DND-41 (cell line): ENCODE data around the gene ZNF354C.

Experiments
- EZH2 ChIP-seq: IDR thresholded peaks from 3 replicates; pipeline ENCODE4 v1.6.1; 2012; ENCODE audit warnings: borderline replicate concordance, low read depth, mild to moderate bottlenecking, moderate library complexity, low read length, inconsistent platforms; ENCODE audit not compliant: severe bottlenecking
- TF ChIP-seq, protein P1 (sequence below): IDR thresholded peaks from 2 replicates; pipeline ENCODE4 v1.5.1; 2012; ENCODE audit warnings: borderline replicate concordance, low read length, moderate library complexity, mild to moderate bottlenecking; ENCODE audit not compliant: poor library complexity, severe bottlenecking; ENCODE audit errors: extremely low read depth

GRCh38 chr5:179123491-179124272, 63.5 kb downstream of the ZNF354C start:
- no peak for TF ChIP-seq EZH2
- TF ChIP-seq, protein P1, sequence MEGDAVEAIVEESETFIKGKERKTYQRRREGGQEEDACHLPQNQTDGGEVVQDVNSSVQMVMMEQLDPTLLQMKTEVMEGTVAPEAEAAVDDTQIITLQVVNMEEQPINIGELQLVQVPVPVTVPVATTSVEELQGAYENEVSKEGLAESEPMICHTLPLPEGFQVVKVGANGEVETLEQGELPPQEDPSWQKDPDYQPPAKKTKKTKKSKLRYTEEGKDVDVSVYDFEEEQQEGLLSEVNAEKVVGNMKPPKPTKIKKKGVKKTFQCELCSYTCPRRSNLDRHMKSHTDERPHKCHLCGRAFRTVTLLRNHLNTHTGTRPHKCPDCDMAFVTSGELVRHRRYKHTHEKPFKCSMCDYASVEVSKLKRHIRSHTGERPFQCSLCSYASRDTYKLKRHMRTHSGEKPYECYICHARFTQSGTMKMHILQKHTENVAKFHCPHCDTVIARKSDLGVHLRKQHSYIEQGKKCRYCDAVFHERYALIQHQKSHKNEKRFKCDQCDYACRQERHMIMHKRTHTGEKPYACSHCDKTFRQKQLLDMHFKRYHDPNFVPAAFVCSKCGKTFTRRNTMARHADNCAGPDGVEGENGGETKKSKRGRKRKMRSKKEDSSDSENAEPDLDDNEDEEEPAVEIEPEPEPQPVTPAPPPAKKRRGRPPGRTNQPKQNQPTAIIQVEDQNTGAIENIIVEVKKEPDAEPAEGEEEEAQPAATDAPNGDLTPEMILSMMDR, result no peak
